ENCODE data around the gene REX1BD. TPM values are rescaled to one million over a fixed set of nuclear protein-coding genes. Genes with fewer than 3 reads are reported as not detected.
A peak's percentile ranks its signal among the peaks of the same experiment; 100 is the strongest.

Gene REX1BD
- total and polyA plus RNA-seq, 2 of the 13 experiments (the other 11 are each of a cell fraction or from before 2014, with no cell fraction given): 7.5 to 25.4 TPM

DNA sequence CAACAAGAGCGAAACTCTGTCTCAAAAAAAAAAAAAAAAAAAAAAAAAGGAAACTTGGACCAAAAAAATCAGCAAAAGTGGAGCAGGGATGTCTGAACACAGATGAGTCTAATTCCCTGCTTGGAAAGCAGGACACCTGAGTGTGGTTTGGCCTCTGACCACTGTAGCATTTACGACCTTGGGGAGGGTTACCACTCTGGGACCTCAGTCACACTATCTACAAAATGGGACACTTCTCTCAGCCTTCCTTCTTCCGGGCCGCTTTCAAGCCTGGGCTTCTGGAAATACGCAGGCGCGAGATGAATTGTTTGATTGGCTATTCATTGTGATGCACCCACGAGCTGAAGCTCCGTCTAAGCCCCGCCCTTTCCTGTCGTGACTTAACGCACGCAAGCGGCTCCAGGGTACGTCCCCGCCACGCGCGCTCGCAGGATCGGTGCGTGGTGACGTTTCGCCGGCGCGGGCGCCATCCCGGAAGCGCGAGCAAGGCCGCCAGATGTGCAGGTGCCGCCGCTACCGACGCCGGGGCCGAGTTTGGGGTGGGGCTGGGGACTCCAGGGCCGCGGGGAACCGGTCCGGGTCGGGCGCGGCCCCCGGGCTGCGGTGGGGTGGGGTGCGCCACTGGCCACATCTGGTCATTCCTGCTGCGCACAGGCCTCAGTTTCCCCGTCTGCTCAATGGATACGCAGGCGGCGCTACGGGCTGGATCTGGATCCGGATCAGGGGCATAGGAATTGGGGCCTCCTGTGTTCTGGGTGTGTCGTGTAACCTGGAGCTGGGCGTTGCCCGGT is 31.0 kb upstream of the REX1BD start, which contains the start of gene KXD1 (continued):
- TF ChIP-seq MNT (IDR thresholded peaks at IDR 0.05): peak; percentile 61
- TF ChIP-seq, protein P1, sequence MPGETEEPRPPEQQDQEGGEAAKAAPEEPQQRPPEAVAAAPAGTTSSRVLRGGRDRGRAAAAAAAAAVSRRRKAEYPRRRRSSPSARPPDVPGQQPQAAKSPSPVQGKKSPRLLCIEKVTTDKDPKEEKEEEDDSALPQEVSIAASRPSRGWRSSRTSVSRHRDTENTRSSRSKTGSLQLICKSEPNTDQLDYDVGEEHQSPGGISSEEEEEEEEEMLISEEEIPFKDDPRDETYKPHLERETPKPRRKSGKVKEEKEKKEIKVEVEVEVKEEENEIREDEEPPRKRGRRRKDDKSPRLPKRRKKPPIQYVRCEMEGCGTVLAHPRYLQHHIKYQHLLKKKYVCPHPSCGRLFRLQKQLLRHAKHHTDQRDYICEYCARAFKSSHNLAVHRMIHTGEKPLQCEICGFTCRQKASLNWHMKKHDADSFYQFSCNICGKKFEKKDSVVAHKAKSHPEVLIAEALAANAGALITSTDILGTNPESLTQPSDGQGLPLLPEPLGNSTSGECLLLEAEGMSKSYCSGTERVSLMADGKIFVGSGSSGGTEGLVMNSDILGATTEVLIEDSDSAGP (CRISPR knock-in tag; IDR thresholded peaks at IDR 0.05; ENCODE audit: borderline replicate concordance): peak; percentile 90; the same call in 1 of the 2 replicates
- no peak for TF ChIP-seq ZNF124 (CRISPR knock-in tag; IDR thresholded peaks at IDR 0.05)
- peak; percentile 20; the same call in 1 of the 2 replicates for TF ChIP-seq BCL6 (CRISPR knock-in tag; IDR thresholded peaks at IDR 0.05)
- no peak for TF ChIP-seq HDAC6 (IDR thresholded peaks at IDR 0.05; ENCODE audit: low read depth, low read length)
- peak; percentile 16; the same call in 1 of the 2 replicates for TF ChIP-seq ZNF768 (CRISPR knock-in tag; IDR thresholded peaks at IDR 0.05)
- no peak for TF ChIP-seq ZNF430 (CRISPR knock-in tag; IDR thresholded peaks at IDR 0.05)
- peak; percentile 27; the same call in 1 of the 2 replicates for TF ChIP-seq POGK (CRISPR knock-in tag; conservative IDR thresholded peaks at IDR 0.05)
- peak; percentile 42; the same call in 1 of the 2 replicates for TF ChIP-seq ARHGAP35 (CRISPR knock-in tag; IDR thresholded peaks at IDR 0.05; ENCODE audit: borderline replicate concordance)
- no peak for TF ChIP-seq ZEB1 (IDR thresholded peaks at IDR 0.05; ENCODE audit: insufficient replicate concordance, low read depth)
- peak in 1 of 2 experiments; percentile 57; a peak in 2 of 4 replicates for TF ChIP-seq KLF16 (CRISPR knock-in tag; IDR thresholded peaks at IDR 0.05)
- TF ChIP-seq NPAS2 (CRISPR knock-in tag; IDR thresholded peaks at IDR 0.05; ENCODE audit: borderline replicate concordance): no peak
- TF ChIP-seq MYNN (CRISPR knock-in tag; IDR thresholded peaks at IDR 0.05; ENCODE audit: low read depth): no peak
- TF ChIP-seq ZNF788 (CRISPR knock-in tag; IDR thresholded peaks at IDR 0.05; ENCODE audit: borderline replicate concordance): peak; percentile 28; the same call in 1 of the 2 replicates
- no peak for TF ChIP-seq CHCHD3 (CRISPR knock-in tag; IDR thresholded peaks at IDR 0.05)
- TF ChIP-seq KLF11 (CRISPR knock-in tag; IDR thresholded peaks at IDR 0.05): no peak
- TF ChIP-seq, protein P2, sequence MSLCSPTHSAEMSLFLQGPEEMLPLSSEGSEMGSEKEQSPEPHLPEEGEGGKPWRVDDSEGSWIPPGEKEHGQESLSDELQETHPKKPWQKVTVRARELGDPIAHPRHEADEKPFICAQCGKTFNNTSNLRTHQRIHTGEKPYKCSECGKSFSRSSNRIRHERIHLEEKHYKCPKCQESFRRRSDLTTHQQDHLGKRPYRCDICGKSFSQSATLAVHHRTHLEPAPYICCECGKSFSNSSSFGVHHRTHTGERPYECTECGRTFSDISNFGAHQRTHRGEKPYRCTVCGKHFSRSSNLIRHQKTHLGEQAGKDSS (CRISPR knock-in tag; IDR thresholded peaks at IDR 0.05; ENCODE audit: borderline replicate concordance, low read depth): 0 out of 2 replicates have a peak, but pooled peaks have one; percentile 12
- TF ChIP-seq SOX5 (CRISPR knock-in tag; IDR thresholded peaks at IDR 0.05; ENCODE audit: borderline replicate concordance): peak; percentile 37
- no peak for TF ChIP-seq ZNF605 (CRISPR knock-in tag; IDR thresholded peaks at IDR 0.05)
- TF ChIP-seq TAF1 (CRISPR knock-in tag; IDR thresholded peaks at IDR 0.05): peak; percentile 71; the same call in 1 of the 2 replicates
- no peak for TF ChIP-seq SRF (IDR thresholded peaks at IDR 0.05; ENCODE audit: low read depth, low read length)
- no peak for TF ChIP-seq PAF1 (CRISPR knock-in tag; IDR thresholded peaks at IDR 0.05)
- TF ChIP-seq ATRX (CRISPR knock-in tag; IDR thresholded peaks at IDR 0.05; ENCODE audit: borderline replicate concordance): no peak
- peak; percentile 57; the same call in 1 of the 2 replicates for TF ChIP-seq RFX5 (IDR thresholded peaks at IDR 0.05; ENCODE audit: low read depth, low read length)
- peak; percentile 87 for TF ChIP-seq THAP11 (CRISPR knock-in tag; IDR thresholded peaks at IDR 0.05)
